Measurements from ENCODE around the gene DLGAP4.

The DLGAP4 gene

GRCh38 chr20:36523341-36523740 is 217.2 kb downstream of the DLGAP4 start:
- TF ChIP-seq REST (IDR thresholded peaks at IDR 0.05; ENCODE audit: insufficient replicate concordance, low read depth) (no peak), POLR2AphosphoS5 (IDR thresholded peaks at IDR 0.05; ENCODE audit: low read depth) (no peak), SPI1 (IDR thresholded peaks at IDR 0.05; ENCODE audit: borderline replicate concordance, low read depth) (no peak), GABPA (IDR thresholded peaks at IDR 0.05; ENCODE audit: low read depth) (no peak), CTCF (IDR thresholded peaks at IDR 0.05; ENCODE audit: insufficient read depth, low read length) (no peak)
- no peak for DNase-seq (ENCODE audit: low read depth in 1 of 2, low spot score in 1 of 2)
- no peaks in the 10 kb centered on the region for H3K27me3 ChIP-seq (ENCODE audit: insufficient read depth, poor library complexity, severe bottlenecking)
- H3K27ac ChIP-seq (replicated peaks) = no peak overlapping the region
- no peak overlapping the region for H3K4me3 ChIP-seq (replicated peaks; ENCODE audit: insufficient read depth, low read length)

GRCh38 chr20:36525620-36526365 is 219.7 kb downstream of the DLGAP4 start:
- no peak for TF ChIP-seq POLR2AphosphoS5 (IDR thresholded peaks at IDR 0.05; ENCODE audit: low read depth)
- TF ChIP-seq GABPA (IDR thresholded peaks at IDR 0.05; ENCODE audit: low read depth) = no peak
- TF ChIP-seq REST (IDR thresholded peaks at IDR 0.05; ENCODE audit: insufficient replicate concordance, low read depth) = no peak
- TF ChIP-seq SPI1 (IDR thresholded peaks at IDR 0.05; ENCODE audit: borderline replicate concordance, low read depth) = no peak
- TF ChIP-seq CTCF (IDR thresholded peaks at IDR 0.05; ENCODE audit: insufficient read depth, low read length) = no peak
- Histone ChIP-seq H3K4me3 (replicated peaks; ENCODE audit: insufficient read depth, low read length) (no peak overlapping the region), H3K27me3 (ENCODE audit: insufficient read depth, poor library complexity, severe bottlenecking) (no peaks in the 10 kb centered on the region), H3K27ac (replicated peaks) (no peak overlapping the region)
- DNase-seq (ENCODE audit: low read depth in 1 of 2, low spot score in 1 of 2) = no peak

GRCh38 chr20:36526521-36527011 is 220.4 kb downstream of the DLGAP4 start:
- Histone ChIP-seq H3K27me3 (ENCODE audit: insufficient read depth, poor library complexity, severe bottlenecking) (no peaks in the 10 kb centered on the region), H3K27ac (replicated peaks) (no peak overlapping the region), H3K4me3 (replicated peaks; ENCODE audit: insufficient read depth, low read length) (no peak overlapping the region)
- no peak for DNase-seq (ENCODE audit: low read depth in 1 of 2, low spot score in 1 of 2)
- TF ChIP-seq POLR2AphosphoS5 (IDR thresholded peaks at IDR 0.05; ENCODE audit: low read depth) (no peak), GABPA (IDR thresholded peaks at IDR 0.05; ENCODE audit: low read depth) (no peak), REST (IDR thresholded peaks at IDR 0.05; ENCODE audit: insufficient replicate concordance, low read depth) (no peak), SPI1 (IDR thresholded peaks at IDR 0.05; ENCODE audit: borderline replicate concordance, low read depth) (no peak), CTCF (IDR thresholded peaks at IDR 0.05; ENCODE audit: insufficient read depth, low read length) (no peak)
